GM19043 (cell line): ENCODE measurements around the gene SLC10A2.
A peak's percentile ranks its signal among the peaks of the same experiment; 100 is the strongest.
"Not testable (repeated sequence)": the region's sequence is repeated elsewhere in the genome, so short reads cannot be mapped to it uniquely, and the experiment has no call there.

ENCODE experiments used
- ATAC-seq: cut with Tn5 transposase; IDR thresholded peaks from one replicate; pipeline ENCODE4 v1.9.1; 2021; ENCODE audit warnings: low read depth; ENCODE audit not compliant: unreplicated experiment

The SLC10A2 gene

DNA sequence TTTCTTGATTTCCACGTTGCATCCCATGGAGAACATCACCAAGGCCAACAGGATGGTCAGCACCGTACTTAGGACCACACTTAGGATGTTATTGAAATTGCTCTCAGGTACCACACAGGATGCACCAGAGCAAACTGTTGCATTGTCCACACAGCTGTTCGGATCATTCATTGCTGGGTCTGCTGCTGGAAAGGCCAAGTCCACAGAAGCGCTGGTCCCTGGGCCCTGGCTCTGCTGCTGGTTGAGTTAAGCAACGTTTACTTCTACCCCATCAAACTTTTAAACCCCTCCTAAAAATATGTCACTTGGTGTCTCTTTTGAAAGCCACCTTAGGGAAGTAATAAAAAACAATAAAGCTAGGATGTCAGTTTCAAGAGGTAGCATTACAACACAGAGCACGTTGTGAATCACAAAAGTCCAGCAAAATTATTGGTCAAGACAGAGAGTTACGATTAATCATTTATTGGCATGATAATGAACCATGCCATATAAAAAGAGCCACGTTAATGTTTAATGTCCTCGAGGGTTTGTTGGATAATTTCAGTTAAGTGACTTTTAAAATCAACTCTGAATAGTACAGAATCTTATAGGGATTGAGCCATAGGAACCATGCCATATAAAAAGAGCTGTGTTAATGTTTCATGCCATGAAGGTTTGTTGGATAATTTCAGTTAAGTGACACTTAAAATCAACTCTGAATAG, at the start of gene SLC10A2:
Gene SLC10A2, minus strand, starts transcription at position 339 of the 702 bp plus-strand sequence. Its CDS starts 168 bp downstream, at position 171.
- ATAC-seq: no peak

DNA sequence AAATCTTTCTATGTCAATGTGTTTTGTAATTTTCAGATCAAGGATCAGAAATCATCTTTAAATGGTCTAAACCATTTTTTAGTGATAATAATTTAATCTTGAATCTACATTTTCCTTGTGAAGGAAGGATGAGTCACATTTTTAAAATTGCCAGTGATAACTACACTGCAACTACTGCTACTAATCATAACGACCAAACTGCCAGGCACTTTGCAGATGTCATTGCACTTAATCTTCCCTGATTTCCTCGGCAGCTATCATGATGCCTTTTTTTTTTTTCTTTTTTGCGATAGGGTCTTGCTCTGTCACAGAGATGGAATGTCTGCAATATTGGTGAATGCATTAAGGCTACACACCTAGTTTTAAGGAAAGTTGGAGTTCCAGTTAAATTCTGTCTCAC, 41.4 kb upstream of the SLC10A2 start:
- no peak for ATAC-seq

DNA sequence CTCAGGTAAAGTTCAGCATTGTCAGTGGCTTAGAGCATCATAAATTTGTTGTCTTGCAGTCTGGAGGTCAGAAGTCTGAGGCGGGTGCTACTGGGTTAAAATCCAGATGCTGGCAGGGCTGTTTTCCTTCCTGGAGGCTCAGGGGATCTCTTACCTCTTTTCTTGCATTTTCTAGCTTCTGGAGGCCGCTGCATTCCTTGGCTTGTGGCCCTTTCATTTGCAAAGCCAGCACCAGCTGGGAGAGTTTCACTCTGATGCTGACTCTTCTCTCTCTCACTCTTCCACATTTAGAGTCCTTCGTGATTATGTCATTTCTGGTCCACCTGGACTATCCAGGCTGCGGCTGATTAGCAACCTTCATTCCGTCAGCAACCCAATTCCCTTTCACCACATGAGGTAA, 38.1 kb upstream of the SLC10A2 start:
- no peak for ATAC-seq

- not testable (repeated sequence) for ATAC-seq
Observed at GRCh38 chr13:103103456-103103855, 37.2 kb upstream of the SLC10A2 start.

DNA sequence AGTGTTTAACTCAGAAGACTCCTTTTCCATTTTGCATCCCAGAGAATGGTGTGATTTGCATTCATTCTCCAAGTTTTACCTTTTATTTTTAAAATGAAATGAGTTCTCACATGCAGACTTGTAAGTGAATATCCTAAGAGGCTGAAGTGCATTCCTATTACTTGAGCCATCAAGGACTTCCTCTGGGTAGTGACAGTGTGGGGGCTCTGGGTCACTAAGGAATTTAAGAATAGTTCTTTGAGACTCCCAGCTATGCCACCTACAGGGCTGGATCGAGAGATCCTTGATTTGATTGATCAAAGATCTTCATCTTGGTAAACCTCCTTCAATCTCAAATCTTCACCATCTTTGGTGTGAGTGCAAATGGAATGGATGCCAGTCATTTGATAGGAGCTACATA, 36.3 kb upstream of the SLC10A2 start:
- ATAC-seq: no peak

DNA sequence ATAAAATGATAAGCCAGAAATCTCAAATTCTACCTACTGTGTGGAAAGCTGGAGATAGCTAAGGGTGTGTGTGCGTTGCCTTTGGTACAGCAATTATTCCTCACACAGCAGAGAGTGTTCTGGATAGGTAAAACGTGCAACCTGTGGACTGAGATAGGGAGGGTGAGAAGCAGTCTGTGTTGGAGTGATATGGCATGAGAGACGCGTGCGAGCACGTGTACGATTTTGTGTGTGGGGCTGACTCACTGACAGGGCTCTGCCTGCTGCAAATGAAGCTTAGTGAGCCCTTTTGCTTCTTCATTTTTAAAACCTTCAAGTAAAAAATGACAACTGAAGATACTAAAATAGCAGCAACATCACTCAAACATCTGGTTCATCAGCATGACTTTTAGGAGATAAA, 35.7 kb upstream of the SLC10A2 start:
- ATAC-seq: no peak

GRCh38 chr13:103101500-103101899, 35.3 kb upstream of the SLC10A2 start:
- no peak for ATAC-seq

- ATAC-seq: no peak
Observed at GRCh38 chr13:103100830-103101229, 34.6 kb upstream of the SLC10A2 start.

GRCh38 chr13:103099722-103100293, 33.6 kb upstream of the SLC10A2 start:
- no peak for ATAC-seq

DNA sequence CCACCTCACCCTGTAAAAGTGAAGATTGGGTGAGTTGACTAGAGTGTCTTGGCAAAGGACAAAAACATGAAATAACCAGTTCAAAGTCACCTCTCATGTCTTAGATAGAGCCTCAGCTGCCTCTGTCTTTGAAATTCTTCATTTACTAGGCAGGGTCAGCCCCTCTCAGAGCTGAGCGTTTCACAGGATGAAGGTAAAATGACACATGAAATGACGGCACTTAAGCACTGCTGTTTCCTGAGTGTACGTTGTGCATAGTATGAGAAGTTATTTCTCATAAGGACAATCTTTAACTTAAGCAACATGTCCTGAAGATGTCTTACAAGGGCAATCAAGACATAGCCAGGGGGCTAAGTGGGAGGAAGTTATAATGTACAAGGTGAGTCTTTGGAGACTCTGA, 32.3 kb upstream of the SLC10A2 start:
- no peak for ATAC-seq

DNA sequence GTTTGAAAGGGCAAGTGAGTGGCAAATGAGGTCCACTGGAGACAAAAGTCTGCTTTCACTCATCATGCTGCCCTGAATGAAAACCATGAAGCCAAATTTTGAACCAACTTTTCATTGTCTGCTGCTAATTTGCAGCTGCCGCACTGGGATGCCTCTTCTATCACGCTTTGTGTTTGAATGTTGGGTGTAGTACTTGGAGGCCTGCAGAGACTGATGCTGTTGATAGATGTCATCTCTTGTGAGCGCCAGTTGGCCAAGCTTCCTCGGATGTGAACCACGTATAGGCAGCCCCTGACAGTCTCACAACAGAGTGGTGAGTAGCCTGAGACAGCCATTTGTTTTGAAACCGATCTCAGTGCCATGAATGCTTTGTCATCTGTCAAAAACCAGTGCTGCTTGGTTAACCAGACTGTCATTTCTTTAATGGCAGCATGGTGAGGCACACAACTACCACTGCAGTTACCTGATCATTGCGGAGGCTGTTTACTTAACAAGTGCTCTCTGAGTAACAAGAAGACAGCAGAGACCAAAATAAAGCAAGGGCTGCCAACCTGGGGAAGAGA, 31.2 kb upstream of the SLC10A2 start:
- no peak for ATAC-seq

DNA sequence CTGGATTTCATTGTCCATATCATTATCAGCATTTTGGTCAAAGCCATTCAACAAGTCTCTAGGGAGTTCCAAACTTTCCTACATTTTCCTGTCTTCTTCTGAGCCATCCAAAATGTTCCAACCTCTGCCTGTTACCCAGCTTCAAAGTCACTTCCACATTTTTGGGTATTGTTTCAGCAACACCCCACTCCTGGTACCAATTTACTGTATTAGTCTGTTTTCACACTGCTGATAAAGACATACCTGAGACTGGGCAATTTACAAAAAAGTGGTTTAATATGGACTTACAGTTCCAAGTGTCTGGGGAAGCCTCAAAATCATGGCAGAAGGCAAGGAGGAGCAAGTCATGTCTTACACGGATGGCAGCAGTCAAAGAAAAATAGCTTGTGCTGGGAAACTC, 27.4 kb upstream of the SLC10A2 start:
- not testable (repeated sequence) for ATAC-seq

DNA sequence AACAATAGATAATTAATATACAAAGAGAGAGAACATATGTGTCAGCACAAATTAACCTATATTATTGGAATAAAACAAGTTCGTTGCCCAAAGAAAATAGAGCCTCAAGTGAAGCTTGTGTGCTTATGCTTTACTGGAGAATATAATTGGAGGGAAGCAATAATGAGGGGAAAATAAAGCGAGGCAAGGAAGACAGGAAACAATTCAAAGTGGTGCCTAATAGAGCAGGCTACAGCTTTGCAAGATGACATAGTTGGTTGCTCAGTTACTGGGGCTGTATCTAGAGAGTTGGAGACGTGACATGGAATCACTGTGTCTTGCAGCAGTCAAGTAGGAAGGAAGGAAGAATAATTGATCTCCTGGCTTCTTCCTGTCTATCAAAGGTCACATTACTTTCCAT, 21.1 kb upstream of the SLC10A2 start:
- no peak for ATAC-seq

GRCh38 chr13:103081435-103081834, 15.2 kb upstream of the SLC10A2 start:
- ATAC-seq: no peak

DNA sequence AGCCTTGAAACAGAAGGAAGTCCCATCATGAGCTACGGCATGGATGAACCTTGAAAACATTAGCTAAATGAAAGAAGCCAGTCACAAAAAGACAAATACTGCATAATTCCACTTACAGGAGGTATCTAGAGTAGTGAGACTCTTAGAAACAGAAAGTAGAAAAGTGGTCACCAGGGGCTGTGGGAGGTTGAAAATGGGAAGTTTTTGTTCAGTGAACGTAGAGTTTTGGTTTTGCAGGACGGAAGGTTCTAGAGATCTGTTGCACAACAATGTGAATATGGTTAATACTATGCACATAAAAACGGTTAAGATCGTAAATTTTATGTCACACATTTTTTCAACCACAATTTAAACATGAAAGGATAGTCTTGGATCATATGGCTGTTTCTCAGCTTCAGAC, 11.9 kb upstream of the SLC10A2 start:
- ATAC-seq: peak; percentile 85

- ATAC-seq: no peak
Observed at GRCh38 chr13:103068836-103069235, 2.6 kb upstream of the SLC10A2 start.

GRCh38 chr13:103067751-103068555, 1.7 kb upstream of the SLC10A2 start:
- ATAC-seq: no peak

DNA sequence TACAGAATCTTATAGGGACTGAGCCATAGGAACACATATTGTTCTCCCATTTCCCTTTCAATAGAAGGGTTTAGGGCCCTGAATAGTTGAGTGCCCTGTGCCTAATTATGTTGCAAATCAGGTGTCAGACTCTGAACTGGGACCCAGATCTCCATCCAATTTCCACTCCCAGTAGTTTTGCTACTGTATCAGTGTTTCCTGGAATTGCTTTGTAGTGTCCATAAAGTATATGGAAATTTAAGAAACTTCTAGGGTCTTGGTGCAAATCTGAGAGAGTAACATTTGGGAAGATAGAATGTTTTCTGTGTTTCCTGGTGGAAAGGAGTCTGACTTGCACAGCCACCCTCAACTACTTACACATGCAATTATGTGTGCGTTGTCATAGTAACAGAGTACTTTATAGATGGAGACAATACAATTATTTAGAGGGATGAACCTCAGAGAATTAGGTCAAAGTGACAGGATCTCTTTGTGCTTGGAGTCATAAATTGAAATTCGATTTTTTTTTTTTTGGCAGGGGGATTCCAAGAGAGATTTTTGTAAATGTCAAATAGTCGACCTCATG, 646 bp upstream of the SLC10A2 start:
- ATAC-seq: no peak

DNA sequence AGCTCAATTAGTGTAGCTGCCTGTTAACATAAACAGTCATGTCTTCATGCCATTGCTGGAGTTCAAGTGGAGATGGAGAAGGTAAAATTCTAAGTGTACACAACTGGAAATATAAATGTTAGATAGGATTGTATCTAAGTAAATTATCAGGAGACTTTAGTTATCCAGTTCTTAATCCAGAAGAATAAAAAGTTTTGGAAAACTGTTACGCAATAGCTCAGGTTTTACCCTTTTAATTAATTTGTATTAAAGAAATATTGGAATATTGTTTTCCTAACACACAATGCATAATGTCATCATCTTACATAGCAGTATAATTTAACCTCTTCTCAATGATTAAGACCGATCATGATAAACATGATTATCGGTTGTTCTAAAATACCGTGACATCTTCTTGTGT, 2.8 kb downstream of the SLC10A2 start:
- no peak for ATAC-seq

DNA sequence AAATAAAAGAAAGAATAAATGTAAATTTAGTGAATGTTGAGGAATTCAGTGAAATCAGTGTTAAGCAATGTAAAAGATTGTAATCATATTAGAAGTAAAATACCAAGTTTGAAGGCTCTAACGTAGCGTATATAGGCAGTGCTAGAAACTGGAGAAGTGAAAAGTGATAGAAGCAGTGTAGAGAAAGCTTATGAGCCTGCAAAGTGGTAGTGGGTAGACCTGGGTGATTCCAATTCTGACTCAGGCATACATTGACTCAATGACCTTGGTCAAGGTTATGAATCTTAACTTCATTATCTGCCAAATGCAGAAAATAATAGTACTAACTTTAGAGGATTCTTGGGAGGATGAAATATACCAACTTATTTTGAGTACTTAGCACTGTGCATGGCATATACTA, 4.1 kb downstream of the SLC10A2 start:
- ATAC-seq: no peak

DNA sequence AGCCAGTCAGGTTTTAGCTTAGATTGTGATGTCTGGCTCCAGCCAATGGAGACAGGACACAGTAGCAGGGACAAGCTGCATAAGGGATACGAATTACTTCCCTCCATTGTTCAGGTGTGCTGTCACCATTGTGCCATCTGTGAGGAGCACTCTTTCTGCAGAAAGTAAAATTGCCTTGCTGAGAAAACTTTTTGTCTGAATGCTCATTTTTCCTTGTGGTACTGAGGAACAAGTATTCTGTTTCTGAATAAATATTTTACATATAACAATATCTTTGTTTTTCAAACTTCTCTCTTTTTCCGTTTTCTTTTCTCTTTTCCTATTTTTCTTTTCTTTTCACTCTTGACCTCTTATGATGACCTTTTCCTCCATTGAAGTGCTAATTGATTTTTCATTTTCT, 10.2 kb downstream of the SLC10A2 start:
- no peak for ATAC-seq
